GM23248 (cell line): ENCODE measurements around the gene MCRIP2.

Source experiments
- EZH2 ChIP-seq: fragments of 200-600 bp; sonication (generic); IDR thresholded peaks from 2 replicates; pipeline ENCODE4 v1.6.1; 2018; ENCODE audit warnings: antibody characterized with exemption, mild to moderate bottlenecking; ENCODE audit not compliant: insufficient read depth, poor library complexity, severe bottlenecking
- EZH2phosphoT487 ChIP-seq: fragments of 200-600 bp; sonication (generic); IDR thresholded peaks from 2 replicates; pipeline ENCODE4 v1.6.1; 2018; ENCODE audit warnings: antibody characterized with exemption, moderate library complexity, mild to moderate bottlenecking, low read depth; ENCODE audit not compliant: insufficient read depth

DNA sequence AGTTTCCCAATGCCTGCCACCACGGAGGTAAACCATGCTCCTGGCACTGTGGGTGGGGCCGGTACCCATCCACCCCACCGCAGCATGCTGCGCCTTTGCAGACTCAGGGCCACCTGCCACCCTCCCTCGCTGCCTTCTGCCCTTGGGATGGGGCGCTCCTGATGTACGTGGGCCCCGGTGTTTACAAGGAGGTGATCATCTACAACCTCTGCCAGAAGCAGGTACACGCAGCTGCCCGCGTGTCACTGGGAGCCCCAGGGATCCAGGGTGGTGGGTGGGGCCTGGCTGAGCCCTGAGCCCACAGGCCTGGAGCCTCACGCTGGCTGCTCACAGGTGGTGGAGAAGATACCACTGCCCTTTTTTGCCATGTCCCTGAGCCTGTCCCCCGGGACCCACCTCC, 24.9 kb downstream of the MCRIP2 start:
- TF ChIP-seq EZH2, result no peak
- no peak for TF ChIP-seq EZH2phosphoT487
